GM19240 (cell line): ENCODE results near the gene C18orf63.

Experiments
- DNase-seq: peaks from one replicate; pipeline ENCODE4 v3.0.0; 2011; ENCODE audit warnings: low spot score; ENCODE audit not compliant: insufficient read length

C18orf63 gene

DNA sequence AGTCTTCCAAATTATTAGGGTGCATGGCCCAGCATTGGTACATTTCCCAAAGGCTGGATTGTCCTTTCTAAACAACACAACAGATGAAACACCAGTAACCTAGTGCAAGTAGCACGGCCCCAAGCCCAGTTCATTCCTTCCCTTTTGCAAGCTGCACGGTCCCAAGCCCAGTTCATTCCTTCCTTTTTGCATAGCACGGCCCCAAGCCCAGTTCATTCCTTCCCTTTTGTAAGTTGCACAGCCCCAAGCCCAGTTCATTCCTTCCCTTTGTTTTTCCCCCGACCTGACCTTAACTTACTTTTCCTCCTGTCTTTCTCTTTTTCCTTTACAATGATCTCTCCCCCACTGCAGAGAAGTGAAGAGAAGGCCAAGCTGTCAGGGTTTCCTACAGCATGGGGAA lies 60.9 kb downstream of the C18orf63 start:
- DNase-seq, result no peak

DNA sequence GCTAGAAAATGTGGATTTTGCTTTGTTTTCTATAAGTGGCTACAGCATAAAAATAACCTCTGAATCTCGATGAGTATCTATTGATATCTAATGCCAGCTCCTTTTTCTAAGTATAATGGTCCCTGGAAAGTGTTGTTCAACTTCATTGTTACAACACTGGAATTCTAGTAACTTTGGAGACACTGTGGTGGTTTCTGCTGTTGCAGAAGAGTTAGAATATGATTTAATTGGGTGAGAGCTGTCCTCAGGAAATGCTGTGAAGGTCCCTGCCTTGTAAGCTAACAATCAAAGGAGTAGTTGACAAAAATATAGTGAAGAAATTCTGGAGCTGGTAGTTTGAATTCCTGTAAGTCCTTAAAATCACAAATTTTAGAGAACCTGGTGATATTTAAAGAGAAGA lies 62.1 kb downstream of the C18orf63 start:
- DNase-seq, result no peak

- no peak for DNase-seq
These were observed 62.6 kb downstream of the C18orf63 start for GRCh38 chr18:74378179-74378682.

DNA sequence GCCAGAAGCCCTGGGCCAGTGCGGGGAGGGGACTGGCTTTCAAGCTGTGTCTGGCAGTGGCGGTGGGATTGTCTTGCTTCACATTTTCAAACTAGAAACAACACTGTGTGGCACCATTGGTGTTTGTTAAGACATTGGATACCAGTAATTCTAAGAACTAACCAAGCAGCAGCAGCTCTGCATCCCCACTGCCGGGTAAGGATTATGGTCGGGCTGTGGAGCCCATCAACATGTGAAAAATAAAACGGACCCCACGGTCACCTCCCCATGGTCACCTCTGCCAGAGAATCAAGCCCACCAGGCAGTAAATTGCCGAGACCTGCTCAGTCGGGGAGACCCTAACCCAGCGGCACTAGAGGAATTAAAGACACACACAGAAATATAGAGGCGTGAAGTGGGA lies 65.3 kb downstream of the C18orf63 start:
- no peak for DNase-seq

- DNase-seq, result no peak
These were observed 66.1 kb downstream of the C18orf63 start for GRCh38 chr18:74381621-74382295.

DNA sequence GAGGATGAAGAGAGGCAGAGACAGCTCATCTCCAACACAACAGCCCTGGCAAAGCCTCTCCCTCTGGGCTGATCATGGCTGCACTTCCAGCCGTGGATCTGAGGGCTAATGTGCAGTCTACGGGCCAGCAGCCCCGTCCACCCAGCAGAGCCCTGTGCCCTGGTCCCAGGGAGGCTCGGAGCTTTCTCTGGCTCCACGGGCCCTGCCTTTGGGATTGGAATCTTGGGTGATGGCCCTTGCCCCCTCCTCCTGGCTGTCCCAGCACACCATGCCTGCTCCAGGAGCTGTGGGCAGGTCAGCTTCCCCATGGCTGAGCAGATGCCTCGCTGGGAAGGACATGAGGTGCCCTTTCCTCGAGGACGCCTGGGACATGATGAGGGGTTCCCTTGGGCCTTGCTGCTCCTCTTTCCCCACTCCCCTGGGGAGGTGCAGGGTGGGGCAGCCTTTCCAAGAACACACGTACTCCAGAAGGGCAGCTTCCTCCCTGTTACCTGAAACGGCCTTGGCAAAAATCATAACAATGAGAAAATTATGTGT lies 66.9 kb downstream of the C18orf63 start:
- no peak for DNase-seq

GRCh38 chr18:74387383-74387782 lies 71.7 kb downstream of the C18orf63 start:
- no peak for DNase-seq

- no peak for DNase-seq
These were observed 72.6 kb downstream of the C18orf63 start for GRCh38 chr18:74388227-74388626.

- no peak for DNase-seq
These were observed 73.7 kb downstream of the C18orf63 start for GRCh38 chr18:74389171-74389927.

DNA sequence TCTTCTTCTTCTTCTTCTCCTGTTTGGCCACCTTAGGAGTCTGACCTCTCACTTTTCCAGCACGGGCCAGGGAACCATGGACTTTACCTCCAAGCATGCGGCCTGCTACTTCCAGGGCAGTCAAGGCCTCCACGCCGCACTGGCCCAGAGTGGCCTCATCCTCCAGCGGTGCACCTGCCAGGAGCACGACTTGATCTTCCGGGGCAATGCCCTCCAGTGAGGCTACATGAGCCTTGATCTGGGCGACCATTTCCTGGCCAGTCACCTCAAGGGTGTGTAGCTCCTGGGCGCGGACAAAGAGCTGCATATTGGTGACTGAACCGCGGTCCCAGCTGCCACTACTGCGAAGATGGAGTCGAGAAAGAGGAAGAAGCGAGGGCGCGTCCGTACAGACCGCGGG lies 74.4 kb downstream of the C18orf63 start:
- DNase-seq, result no peak

GRCh38 chr18:74390900-74391299 lies 75.3 kb downstream of the C18orf63 start:
- no peak for DNase-seq

- no peak for DNase-seq
These were observed 76.7 kb downstream of the C18orf63 start for GRCh38 chr18:74392323-74392722.

DNA sequence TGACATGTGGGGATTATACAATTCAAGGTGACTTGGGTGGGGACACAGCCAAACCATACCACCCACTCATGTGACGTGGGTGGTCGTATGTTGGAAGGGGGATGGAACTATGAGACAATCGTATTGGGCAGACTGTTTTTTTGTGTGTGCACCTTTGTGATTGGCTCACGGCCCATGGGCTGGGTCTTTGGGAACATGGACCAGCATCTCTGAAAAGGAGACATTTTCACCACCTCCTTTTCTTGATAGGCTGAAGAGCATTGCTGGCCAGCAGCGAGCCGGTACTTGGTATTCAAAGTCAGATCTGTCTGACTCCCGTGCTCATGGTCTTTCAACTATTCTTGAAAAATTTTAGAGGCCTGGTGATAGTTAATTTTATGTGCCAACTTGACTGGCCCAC lies 79.4 kb downstream of the C18orf63 start:
- DNase-seq, result no peak

DNA sequence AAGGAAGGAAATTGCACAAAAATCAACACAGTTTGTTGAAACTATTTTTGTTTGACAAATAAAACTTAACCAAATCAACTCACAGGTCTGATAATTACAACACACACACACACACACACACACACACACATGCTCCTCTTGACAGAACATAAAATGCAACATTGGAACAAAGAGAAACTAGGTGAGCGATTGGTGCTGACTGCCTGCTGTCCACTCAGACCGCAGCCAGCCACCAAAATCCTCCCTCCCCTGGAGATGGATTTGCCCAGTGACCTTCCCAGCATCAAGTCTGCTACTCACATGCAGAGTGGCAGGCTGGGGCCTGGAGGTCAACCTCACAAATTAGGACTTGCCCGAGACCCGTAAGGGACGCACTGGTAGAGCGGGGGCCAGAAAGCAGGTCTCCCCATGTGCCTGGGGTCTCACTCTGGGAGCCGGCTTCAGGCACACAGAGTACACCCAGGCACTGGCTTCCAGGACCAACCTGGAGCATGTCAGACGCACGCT lies 80.1 kb downstream of the C18orf63 start:
- no peak for DNase-seq

- no peak for DNase-seq
These were observed 80.8 kb downstream of the C18orf63 start for GRCh38 chr18:74396171-74397169.

DNA sequence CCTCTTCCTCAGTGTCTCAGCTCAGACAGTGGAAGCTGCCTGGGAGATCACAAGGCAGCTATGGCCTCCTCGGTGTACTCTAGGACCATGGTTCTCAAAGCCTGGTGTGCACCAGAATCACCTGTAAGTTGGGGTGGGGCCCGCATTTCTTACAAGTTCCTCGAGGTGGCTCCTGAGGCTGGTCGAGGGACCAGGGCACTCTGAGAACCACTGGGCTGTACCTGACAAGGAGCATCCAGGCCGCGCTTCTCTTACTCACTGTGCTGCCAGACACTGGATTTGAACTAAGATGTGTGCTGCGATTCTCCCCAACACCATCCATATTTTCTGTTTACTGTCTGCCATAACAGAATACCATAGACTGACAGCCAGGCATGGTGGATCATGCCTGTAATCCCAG lies 81.9 kb downstream of the C18orf63 start:
- DNase-seq, result no peak

GRCh38 chr18:74399091-74399887 lies 83.7 kb downstream of the C18orf63 start:
- DNase-seq, result no peak

DNA sequence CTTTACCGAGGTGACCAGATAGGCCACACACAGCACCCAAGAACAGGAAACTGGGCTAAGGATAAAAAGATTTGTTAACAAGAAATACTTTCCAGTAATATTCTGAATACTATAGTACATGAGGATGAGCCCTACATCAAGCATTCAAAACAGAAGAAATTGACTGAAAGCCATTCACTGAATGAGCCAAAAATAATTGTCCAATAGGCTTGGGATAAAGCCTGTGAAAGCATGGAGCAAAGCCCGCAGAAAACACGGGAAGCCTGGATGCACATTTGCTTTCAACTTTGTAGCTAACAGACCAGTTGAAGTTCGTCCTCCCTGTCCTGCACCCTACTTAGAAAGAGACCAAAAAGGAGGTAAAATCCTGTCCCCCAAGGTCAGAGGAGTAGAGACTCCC lies 85.2 kb downstream of the C18orf63 start:
- DNase-seq, result no peak

DNA sequence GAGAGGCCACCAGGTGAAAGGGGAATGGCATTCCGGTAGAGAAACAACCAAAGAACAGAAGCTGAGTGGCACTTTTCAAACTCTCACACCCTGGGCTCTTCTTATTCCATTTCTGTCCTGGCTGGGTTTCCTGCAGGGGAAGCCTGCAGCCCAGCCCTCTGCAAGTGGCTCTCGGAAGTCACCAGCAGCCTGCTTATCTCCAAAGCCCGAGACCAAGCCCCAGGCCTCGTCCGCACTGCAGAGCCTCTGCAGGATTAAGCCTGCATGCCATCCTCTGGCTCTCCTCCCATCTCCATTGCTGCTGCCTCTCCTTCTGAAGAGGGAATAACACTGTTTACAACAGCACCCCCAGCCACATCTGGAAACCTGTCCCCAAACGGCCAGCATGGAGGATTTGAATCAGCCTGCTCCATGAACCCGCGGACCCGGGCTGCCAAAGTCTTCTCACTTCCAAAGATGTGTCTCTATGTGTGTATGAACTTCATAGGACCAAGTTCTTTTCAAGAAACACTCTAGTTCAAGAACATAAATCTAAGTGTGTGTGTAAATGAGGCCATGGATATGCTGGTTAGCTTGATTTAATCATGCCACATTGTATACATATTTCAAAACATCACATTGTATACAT lies 87.3 kb downstream of the C18orf63 start:
- no peak for DNase-seq

DNA sequence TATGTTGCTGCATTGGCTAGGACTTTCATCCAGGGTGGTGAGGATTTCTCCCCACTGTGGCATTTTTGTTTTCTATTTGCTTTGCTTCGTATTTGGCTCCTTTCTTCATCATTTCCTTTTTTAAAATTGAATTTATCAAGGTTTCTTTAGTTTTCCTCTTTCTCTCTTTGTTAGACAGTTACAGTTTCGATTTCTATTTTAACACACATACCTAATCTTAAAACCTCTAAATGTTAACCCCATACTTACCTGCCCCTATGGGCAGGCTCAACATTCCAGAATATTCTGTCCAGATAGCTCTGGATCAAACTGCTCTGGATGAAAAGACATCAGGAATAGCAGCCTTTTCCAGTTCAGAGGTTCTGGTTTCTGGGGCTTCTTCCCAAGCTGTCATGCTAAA lies 92.2 kb downstream of the C18orf63 start:
- DNase-seq, result no peak
